NCI-H446 treated with DMSO at 0.1 percent for 48 hours (cell line): Measurements from ENCODE around the gene ETV1.

Source experiments
- DNase-seq: peaks from one replicate; lab custom pipeline; 2025; lab: John Stamatoyannopoulos, UW

Gene ETV1

DNA sequence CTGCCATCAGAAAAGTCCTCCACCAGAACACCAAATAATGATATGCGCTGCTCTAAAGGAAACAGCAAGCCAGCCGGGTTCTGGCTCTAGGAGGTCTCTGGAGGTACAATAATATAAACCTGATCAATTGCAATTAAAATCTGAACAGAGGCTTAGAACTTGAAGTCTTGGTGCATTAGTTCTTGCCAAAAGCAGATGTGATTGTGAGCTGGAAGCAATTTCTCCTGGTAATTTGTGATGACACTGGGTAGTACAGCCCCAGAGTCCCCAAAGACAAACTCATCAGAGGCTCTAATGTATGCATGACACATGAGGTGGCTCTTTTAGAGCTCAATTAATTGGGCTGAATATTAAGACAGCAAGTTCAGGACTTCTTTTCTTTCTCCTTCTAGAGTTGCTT, 3.3 kb downstream of the ETV1 start:
- DNase-seq: peak; percentile 38

DNA sequence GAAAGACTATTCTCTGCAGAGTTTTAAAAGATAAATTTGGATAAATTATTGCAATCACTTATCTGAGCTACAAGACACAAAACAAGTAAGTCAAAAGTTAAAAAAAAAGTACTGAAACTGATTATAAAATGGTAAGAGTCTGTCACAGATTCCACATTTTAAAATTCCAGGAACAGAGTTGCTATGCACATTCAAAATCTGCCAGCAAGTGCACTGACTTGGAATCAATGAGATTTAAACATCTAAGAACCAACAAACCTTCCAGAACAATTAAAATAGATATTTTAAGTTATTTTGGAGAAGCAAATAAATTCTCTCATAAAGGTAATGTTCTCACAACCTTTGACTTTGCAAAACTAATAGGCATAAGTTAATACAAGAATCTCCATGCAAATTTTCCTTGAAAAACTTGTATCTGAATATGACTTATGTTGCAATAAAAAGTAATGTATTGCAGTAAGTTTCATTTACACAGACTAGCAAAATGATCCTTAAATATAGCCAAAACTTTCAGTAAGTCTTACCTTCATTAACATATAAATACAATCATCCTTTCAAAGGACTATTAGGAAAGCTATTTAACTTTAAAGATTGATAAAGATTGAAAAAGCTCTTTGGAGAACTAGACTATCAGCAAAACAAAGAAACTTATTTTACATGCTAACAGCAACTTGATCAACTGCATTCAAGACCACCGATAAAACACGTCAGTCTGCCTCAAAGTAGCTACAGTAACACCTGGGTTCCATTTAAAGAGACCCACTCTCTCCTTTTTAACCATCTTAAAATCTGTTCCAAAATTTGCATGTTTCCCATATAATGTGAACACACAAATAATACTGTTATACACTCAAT, 4.4 kb downstream of the ETV1 start:
- peak; percentile 43 for DNase-seq

DNA sequence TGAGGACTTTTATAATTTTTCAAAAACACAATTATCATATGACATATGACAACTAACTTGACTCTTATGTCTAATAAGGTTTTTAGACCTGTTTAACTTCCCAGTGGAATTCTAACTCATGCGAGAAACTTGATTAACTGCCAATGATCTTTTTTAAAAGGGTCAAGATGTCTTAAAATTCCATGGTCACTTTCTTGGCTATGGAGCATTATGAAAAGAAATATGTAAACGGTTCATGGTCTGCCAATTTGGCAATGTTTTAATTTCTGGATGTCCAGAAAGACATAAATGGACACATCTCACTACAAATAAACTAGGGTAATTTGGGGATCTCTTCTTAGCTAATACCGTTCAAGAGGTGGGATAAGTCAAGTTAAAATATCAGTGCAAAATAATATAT, 5.4 kb downstream of the ETV1 start:
- DNase-seq: no peak

DNA sequence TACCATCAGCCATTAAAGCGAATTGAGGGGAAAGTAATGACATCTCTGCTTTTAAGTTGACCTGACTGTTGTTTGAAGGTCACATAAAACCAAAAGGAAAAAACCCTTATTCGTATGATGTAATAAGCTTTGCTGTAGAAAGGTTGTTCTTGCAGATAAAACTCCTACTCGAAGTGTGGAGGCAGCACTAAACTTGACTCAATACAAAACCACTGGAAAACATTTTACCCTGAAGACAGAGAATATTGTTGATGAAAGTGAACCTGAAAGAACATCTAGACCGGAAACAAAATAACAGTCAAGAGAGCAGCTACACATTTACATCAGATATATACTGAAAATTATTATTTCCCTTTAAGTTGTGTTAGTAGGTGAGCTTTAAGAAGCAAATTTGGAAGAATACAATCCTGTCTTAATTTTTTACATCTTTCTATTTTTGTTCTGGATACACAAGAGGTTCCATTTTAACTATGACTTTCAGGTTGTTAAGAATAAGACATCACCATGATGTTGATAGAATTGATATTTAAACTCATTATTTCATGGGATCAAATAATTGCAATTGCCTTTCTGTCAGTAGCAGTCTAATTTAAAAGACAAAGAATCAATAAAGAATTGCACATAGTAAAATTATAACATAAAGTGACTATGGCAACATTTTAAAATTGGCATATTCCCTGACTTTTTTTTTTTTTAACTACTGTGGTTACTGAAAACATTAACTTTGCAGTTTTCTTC, 6.4 kb downstream of the ETV1 start:
- DNase-seq: no peak

DNA sequence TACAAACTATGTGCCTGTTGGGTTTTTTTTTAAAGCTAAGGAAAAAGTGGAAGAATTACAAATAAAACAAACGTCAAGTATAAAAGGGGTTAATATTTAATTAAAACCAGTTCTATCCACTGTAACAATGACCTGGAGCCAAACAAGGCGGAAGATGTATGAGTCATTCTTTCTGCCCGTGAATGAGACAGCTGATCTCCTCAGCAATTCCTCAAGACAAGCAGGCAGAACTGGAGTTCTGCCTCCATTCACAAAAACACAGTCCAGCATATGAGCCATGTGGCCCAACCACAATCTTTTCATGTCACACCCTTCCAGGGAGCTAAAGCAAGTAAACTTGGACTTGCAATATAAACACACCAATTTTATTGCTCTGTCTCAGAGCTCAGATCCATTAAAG, 8.4 kb downstream of the ETV1 start:
- DNase-seq: peak; percentile 84

DNA sequence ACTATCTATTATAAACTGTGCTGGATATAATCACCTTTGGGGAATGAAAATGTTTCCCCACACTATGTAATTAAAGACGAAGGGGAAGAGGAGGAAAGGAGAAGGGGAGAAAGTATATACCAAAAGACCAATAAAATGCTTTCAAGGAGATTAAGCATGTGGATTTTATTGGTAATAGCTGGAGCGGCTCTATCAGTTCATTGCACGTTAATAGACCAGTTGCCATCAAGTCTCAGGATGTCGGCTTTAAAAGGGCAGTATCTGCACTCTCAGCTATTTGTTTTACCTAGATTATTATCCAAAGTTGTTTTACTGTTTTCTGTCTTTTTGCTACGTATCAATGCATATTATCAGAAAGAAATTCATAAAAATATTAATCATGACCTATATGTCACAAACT, 9.0 kb downstream of the ETV1 start:
- no peak for DNase-seq

DNA sequence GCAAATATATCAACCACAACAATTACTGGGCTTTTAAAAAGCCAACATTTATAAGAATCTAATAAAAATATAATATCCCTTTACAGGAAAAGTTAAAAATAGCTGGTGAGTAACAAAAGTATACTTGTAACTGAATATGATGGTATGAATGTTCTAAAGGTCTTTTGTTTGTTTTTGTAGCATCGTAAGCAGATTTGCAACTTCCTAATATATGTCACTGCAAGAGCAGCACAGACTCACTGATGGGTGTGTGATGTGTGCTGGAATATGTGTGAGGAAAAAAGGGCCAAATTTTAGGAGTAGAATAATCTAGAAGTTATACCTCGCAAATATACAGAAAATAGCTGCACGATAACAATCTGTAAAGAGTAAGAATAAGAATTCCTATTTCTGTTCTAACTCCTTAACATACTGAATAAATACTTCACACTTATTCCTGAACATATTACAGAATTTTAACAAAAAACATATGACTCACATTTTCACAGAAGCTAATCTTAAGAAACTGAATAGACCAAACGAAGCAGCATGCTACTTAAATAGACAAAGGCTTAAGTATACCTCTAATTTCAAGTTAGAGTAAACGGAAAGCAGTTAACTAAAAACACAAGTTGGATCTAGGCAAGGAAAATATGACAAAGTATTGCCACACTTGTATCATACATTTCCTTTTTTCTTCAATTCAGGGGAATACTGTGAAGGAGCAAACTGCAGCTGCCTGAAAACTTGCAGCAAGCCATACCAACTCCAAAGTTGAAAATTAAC, 9.6 kb downstream of the ETV1 start:
- DNase-seq: no peak

DNA sequence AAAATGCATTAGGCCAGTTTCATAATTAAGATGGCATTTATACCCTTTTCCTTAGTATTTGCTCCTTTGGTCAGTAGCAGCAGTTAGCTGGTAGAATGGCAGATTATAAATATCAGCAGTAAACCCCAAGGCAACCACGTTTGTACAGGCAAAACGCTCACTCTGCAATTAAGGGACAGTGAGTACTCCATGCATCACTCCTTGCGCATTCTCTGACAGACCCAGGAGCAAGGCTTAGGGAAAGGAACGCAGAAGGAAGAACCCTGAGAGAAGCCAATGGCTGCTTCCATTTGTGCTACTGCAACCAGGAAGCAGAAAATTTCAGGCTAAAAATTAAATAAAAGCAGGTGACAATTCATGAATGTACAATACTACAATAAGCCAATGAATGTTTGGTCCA, 12.9 kb downstream of the ETV1 start:
- no peak for DNase-seq

DNA sequence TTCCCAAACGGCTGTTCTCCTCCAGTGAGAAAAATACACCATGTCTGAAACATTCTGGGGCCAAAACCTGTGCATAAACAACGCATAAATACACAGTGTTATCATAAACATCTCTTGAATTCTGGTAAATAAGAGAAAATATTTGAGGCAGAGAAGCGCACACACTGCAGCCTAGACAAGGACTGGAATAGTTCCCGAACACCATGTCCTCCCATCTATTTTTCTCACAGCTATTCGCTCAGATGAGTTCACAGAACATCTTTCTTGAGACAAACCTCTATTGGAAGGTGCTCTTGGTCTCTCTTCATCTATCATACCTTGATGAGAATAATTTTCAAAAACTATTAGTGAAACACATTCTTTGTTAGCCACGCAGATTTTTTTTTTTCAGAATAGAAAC, 24.4 kb downstream of the ETV1 start:
- no peak for DNase-seq

DNA sequence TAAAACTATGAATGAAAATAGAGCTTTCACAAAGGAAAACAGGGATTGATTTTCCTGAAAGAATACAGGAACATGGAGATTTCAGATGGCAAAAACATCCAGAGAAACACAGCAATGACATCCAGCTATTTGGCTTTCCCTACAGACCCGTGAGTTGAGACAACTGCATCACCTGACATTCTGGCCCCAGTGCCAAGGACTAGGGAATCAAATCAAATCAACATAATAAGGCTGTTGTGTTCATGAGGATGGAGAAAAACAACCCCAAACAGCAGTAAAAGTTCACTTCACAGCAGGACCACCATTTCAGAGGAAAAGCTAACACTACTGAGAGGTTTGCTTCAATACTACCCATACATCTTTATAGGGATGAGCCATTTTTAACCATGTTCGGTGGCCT, 25.5 kb downstream of the ETV1 start:
- no peak for DNase-seq

DNA sequence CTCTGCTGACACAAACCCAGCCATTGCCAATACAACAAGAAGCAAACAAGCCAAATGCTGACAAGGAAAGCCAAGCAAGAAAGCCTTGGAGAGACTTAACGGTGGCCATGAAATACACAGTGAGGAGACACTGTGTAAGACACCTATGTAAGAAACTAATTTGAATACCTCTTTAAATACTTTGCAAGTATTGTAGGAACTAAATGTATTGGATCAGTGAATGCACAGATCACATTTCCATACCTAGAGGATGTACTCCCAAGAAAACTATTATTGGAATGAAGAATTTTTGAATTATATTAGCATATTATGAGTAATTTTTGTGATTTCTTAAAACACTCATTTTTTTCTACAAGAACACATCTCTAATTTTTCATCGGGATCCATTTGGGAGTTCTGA, 34.0 kb downstream of the ETV1 start:
- no peak for DNase-seq

DNA sequence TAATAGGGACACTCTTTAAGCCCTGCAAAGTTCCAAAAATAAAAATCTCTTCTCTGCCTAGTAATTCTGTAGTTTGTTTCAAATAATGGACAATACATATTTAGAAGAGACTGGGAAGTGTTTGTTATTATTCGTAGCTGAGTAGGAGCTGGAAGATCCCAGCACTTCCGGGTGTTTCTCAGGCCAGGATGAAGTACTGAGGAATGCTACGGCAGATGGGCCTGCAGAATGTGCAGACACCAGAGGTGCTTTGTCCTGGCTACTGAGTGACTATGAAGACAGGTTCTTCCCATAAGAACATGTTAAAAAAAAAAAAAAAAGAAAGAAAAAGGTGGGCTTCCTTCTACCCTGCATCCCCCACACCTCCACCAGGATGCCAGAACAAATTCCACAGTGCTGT, 36.1 kb downstream of the ETV1 start:
- peak; percentile 13 for DNase-seq

DNA sequence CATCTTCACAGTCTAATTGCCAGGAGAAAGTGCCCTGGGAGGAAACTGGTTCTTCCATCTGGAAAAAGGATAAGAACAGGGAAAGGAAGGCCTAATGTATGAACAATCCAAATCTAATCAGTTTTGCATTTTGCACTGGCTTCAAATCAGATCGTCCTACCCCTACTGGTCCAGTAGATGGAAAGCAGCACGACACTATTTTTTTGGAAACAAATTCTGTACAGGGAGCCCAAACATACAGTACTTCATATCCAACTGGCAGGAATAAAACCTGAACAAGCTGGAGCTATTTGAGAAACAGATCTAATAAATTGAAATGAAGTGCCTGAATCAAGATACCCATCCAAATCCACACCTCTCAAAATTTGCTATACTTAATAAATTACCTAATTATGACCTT, 36.5 kb downstream of the ETV1 start:
- peak; percentile 28 for DNase-seq

DNA sequence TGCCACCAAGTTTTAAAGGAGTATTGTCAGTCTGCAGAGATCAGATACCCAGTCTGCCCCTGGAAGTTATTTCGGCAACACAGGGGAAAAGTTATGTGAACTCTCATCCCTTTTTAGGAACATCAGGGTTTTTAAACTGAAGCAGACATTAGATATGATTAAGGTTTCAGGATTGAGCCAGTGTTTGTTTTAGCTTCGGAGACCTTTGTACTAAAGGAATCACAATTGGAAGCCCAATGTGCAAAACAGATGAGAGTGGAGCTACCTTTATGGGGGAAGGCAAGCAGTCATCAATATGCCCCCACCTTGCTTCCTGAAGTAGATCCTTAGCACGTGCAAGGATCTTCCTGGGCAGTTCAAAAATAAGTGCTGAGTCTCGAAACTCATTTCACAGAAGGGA, 39.5 kb downstream of the ETV1 start:
- DNase-seq: no peak

DNA sequence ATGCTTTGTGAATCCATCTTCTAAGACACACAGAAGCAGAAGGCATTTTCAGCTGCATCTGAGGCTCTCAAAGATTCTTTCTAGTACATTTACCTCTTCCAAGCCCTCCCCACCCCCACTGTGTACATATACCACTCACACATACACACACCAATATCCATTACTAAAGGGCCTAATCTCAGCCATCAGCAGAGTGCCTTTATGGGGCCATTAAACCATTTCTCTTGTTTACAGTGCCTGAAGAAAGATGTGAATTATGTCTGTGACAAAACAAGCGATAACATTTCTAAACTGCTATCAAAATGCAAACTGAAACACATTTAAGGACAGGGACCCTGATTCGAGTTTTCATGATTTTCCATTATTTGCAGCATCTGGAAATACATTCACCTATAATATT, 40.0 kb downstream of the ETV1 start:
- DNase-seq: no peak

DNA sequence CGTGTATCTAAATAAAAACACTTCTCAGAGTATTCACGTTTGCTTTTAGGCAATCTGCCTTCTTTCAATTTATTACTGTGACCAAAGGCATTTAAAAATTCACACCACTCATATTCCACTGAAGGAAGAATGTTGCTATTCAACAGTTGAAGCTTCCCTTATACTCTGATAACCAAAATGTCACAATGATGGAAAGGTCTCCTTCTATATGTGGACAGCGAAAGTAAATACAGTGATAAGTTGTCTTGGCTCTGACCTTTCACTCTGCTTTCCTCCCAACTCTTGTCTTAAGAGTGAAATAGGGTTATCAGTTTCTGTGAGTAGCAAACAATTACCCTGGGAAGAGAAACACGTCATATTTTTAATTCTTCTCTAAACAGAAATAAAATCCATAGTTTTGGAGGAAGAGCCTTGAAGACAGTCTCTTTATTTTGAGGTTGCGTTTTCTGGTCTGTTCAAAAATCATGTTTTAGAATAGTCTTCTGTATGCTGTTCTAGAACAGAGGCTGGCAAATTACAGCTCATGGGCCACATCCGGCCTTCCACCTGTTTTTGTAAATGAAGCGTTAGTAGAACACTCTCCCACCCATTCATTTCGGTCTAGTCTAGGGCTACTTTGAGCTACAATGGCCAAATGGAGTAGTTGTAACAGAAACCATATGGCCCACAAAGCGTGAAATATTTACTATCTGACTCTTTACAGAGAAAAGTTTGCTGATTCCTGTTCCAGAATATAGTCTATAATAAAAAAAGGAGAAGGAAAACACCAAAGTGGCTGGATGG, 41.3 kb downstream of the ETV1 start:
- DNase-seq: no peak

DNA sequence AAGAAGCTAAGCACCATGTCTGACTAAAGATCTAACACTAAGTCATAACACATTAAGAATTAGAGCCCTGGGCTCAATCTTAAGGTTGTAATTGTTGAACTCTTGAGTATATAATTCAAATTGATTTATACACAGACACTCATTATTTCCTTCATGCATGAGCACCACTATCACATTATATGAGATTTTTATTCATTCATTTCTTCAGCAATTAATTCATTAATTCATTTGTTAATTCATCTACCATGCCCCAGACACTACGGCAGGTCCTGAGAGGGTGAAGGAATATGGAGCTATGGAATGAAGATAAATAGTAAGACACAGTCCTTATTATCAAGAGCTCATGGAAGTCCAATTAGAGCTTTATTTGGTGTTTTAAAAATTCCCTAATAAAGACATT, 41.9 kb downstream of the ETV1 start:
- no peak for DNase-seq

DNA sequence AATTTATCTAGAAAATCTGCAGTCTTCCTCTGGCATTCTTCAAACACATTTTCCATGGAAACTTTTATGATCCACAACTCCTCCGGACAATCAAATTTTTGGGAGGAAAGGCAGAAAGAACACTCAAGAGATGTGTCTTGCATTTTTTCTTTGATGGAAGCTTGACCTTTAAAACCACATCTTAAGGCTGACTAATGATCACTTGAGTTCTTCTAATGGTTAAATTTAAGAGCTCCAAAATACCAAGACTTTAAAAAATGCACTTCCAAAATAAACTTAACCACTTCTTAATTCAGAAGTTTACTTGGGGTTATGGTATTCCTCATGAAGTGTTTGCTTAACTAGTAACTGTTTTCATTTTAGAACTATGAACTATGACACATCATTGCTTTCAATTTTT, 43.3 kb downstream of the ETV1 start:
- DNase-seq: no peak

DNA sequence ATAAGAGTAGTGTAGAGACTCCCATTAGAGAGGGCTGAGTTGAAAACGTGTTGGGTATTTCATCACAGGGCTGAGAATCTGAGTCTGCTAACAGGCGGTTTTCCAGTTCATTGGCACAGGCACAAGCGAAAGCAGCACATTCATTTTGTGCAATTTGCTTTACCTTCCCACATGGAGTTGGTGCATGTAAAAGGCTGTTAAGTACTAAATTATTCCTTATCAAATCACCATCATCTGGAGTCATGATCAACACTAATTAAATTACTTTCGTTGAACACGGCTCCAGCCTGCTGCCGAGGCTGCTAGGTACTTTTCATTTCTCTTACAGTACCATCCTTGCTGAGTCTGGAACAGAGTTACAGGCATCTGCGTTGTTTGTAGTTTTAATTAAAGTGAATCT, 43.8 kb downstream of the ETV1 start:
- DNase-seq: no peak

DNA sequence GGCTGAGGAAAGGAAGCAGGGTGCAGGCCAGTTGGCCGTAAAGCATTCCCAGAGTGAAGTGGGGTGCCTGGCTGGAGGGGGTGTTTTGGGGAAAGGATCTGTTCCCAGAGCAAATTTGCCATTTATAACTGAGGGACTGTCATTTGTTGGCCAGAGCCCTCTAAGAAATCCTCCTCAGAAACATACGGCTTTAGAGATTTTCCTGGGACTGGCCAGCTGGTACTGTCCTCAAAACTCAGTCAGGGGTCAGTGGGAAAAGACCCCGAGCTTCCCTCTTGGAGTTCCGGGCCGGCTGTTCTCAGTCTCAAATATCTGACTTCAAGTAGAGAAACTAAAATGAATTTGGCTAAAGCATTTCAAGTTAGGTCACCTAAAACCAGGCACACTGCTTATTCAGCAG, 55.9 kb downstream of the ETV1 start:
- no peak for DNase-seq

DNA sequence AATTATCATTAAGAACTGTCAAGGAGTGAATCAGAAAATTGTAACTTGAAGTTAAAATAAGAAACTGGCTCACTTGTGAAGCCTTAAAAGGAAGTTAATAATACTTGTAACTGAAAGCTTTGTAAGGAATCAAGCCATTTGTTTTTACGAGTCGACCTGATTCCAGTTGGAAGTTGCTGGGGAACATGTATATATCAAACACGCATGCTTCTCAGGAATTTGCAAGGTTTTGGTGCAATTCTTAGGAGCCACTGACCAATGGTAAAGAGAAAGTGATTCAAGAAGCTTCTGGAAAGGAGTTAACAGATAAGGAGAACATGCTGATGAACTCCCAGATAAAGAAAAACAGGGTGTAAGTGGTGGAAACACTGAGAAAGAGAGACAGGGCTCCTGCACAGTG, 56.4 kb downstream of the ETV1 start:
- DNase-seq: no peak

DNA sequence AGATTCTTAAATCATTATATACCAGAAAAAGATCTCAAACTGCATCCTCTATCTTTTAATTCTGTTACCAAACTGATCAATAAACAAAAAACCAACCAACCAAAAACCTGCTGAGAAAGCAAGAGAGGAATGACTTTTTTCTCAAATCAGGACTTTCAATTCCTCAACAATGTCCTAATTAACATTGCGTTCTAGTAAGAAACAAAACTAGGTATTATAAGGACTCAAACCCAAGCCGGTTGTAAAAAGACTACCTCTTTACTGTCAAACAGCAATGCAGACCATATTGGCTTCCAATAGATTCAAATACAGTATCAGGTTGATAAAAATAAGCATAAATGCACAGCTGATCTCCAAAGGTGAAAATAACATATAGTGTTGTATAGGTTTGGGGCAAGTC, 57.3 kb downstream of the ETV1 start:
- no peak for DNase-seq
